ENCODE data around the gene TACSTD2. TPM values are rescaled to one million over a fixed set of nuclear protein-coding genes. Genes with fewer than 3 reads are reported as not detected.

Gene TACSTD2
- total RNA-seq, 4 donors from 2014 or later = 0.09 to 1.8 (median 0.25) TPM; not detected in 1

- in situ Hi-C loops (cut with MboI; ENCODE audit: low sequenced_read_pairs in 4 of 4) = no loop called here
- no peak for TF ChIP-seq CTCF (IDR thresholded peaks at IDR 0.05 in 4 of 5, conservative IDR thresholded peaks at IDR 0.05 in 1 of 5)
- TF ChIP-seq POLR2A (IDR thresholded peaks at IDR 0.05) = no peak
- intact Hi-C loops (cut with DNase I; ENCODE audit: low total_unique reads) = no loop called here
- ATAC-seq = no peak
- H3K9me3 ChIP-seq = no peaks in the 10 kb centered on the region
- H3K27ac ChIP-seq = no peak overlapping the region
- DNase-seq = no peak
- no peaks in the 10 kb centered on the region for H3K27me3 ChIP-seq
- H3K4me1 ChIP-seq = peaks cover 9 to 13% of the 10 kb centered on the region in 2 donors
- no peak overlapping the region for H3K4me3 ChIP-seq
- H3K36me3 ChIP-seq = no peaks in the 10 kb centered on the region
Measured at GRCh38 chr1:58591806-58592205, 14.8 kb upstream of the TACSTD2 start.

- no peaks in the 10 kb centered on the region for H3K9me3 ChIP-seq
- peaks cover 9 to 13% of the 10 kb centered on the region in 2 donors for H3K4me1 ChIP-seq
- TF ChIP-seq POLR2A (IDR thresholded peaks at IDR 0.05) (no peak), CTCF (IDR thresholded peaks at IDR 0.05 in 4 of 5, conservative IDR thresholded peaks at IDR 0.05 in 1 of 5) (no peak)
- in situ Hi-C loops (cut with MboI; ENCODE audit: low sequenced_read_pairs in 4 of 4) = no loop called here
- H3K36me3 ChIP-seq = no peaks in the 10 kb centered on the region
- no peak overlapping the region for H3K4me3 ChIP-seq
- no peak overlapping the region for H3K27ac ChIP-seq
- ATAC-seq (no peak), DNase-seq (no peak)
- intact Hi-C loops (cut with DNase I; ENCODE audit: low total_unique reads) = no loop called here
- no peaks in the 10 kb centered on the region for H3K27me3 ChIP-seq
Measured at GRCh38 chr1:58590019-58590418, 13.0 kb upstream of the TACSTD2 start.

- H3K4me1 ChIP-seq = peaks cover 9 to 13% of the 10 kb centered on the region in 2 donors
- H3K4me3 ChIP-seq = no peak overlapping the region
- no peak for DNase-seq
- in situ Hi-C loops (cut with MboI; ENCODE audit: low sequenced_read_pairs in 4 of 4) = no loop called here
- H3K27me3 ChIP-seq = no peaks in the 10 kb centered on the region
- intact Hi-C loops (cut with DNase I; ENCODE audit: low total_unique reads) = no loop called here
- H3K27ac ChIP-seq = no peak overlapping the region
- no peak for ATAC-seq
- TF ChIP-seq CTCF (IDR thresholded peaks at IDR 0.05 in 4 of 5, conservative IDR thresholded peaks at IDR 0.05 in 1 of 5) (no peak), POLR2A (IDR thresholded peaks at IDR 0.05) (no peak)
- no peaks in the 10 kb centered on the region for H3K36me3 ChIP-seq
- H3K9me3 ChIP-seq = no peaks in the 10 kb centered on the region
Measured at GRCh38 chr1:58588396-58588795, 11.3 kb upstream of the TACSTD2 start.

- Histone ChIP-seq H3K36me3 (no peaks in the 10 kb centered on the region), H3K9me3 (no peaks in the 10 kb centered on the region), H3K4me1 (peaks cover 5 to 10% of the 10 kb centered on the region in 2 donors), H3K27me3 (no peaks in the 10 kb centered on the region), H3K4me3 (no peak overlapping the region), H3K27ac (no peak overlapping the region)
- DNase-seq = no peak
- ATAC-seq = no peak
- in situ Hi-C loops (cut with MboI; ENCODE audit: low sequenced_read_pairs in 4 of 4) (no loop called here), intact Hi-C loops (cut with DNase I; ENCODE audit: low total_unique reads) (no loop called here)
- TF ChIP-seq POLR2A (IDR thresholded peaks at IDR 0.05) = no peak
- TF ChIP-seq CTCF (IDR thresholded peaks at IDR 0.05 in 4 of 5, conservative IDR thresholded peaks at IDR 0.05 in 1 of 5) = no peak
Measured at GRCh38 chr1:58587667-58588066, 10.6 kb upstream of the TACSTD2 start.

GRCh38 chr1:58586271-58586670, 9.2 kb upstream of the TACSTD2 start:
- Histone ChIP-seq H3K9me3 (no peaks in the 10 kb centered on the region), H3K4me3 (no peak overlapping the region), H3K27ac (no peak overlapping the region), H3K27me3 (no peaks in the 10 kb centered on the region), H3K36me3 (no peaks in the 10 kb centered on the region), H3K4me1 (no peaks in the 10 kb centered on the region)
- in situ Hi-C loops (cut with MboI; ENCODE audit: low sequenced_read_pairs in 4 of 4) (no loop called here), intact Hi-C loops (cut with DNase I; ENCODE audit: low total_unique reads) (no loop called here)
- no peak for TF ChIP-seq POLR2A (IDR thresholded peaks at IDR 0.05)
- no peak for TF ChIP-seq CTCF (IDR thresholded peaks at IDR 0.05 in 4 of 5, conservative IDR thresholded peaks at IDR 0.05 in 1 of 5)
- DNase-seq (no peak), ATAC-seq (no peak)
